Stimulated activated CD8-positive, alpha-beta memory T cell treated with anti-CD3 and anti-CD28 coated beads, Interleukin-7, amount 100 ng/mL, for 24 hours (primary cell): Measurements from ENCODE around the gene PIK3C2B.
"Not testable (repeated sequence)": the region's sequence is repeated elsewhere in the genome, so short reads cannot be mapped to it uniquely, and the experiment has no call there.

ENCODE experiments used
- DNase-seq: peaks from one replicate; pipeline ENCODE4 v3.0.0-alpha.2; 2020; ENCODE audit warnings: low read depth

Gene PIK3C2B, protein sequence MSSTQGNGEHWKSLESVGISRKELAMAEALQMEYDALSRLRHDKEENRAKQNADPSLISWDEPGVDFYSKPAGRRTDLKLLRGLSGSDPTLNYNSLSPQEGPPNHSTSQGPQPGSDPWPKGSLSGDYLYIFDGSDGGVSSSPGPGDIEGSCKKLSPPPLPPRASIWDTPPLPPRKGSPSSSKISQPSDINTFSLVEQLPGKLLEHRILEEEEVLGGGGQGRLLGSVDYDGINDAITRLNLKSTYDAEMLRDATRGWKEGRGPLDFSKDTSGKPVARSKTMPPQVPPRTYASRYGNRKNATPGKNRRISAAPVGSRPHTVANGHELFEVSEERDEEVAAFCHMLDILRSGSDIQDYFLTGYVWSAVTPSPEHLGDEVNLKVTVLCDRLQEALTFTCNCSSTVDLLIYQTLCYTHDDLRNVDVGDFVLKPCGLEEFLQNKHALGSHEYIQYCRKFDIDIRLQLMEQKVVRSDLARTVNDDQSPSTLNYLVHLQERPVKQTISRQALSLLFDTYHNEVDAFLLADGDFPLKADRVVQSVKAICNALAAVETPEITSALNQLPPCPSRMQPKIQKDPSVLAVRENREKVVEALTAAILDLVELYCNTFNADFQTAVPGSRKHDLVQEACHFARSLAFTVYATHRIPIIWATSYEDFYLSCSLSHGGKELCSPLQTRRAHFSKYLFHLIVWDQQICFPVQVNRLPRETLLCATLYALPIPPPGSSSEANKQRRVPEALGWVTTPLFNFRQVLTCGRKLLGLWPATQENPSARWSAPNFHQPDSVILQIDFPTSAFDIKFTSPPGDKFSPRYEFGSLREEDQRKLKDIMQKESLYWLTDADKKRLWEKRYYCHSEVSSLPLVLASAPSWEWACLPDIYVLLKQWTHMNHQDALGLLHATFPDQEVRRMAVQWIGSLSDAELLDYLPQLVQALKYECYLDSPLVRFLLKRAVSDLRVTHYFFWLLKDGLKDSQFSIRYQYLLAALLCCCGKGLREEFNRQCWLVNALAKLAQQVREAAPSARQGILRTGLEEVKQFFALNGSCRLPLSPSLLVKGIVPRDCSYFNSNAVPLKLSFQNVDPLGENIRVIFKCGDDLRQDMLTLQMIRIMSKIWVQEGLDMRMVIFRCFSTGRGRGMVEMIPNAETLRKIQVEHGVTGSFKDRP (N-terminal part only)

DNA sequence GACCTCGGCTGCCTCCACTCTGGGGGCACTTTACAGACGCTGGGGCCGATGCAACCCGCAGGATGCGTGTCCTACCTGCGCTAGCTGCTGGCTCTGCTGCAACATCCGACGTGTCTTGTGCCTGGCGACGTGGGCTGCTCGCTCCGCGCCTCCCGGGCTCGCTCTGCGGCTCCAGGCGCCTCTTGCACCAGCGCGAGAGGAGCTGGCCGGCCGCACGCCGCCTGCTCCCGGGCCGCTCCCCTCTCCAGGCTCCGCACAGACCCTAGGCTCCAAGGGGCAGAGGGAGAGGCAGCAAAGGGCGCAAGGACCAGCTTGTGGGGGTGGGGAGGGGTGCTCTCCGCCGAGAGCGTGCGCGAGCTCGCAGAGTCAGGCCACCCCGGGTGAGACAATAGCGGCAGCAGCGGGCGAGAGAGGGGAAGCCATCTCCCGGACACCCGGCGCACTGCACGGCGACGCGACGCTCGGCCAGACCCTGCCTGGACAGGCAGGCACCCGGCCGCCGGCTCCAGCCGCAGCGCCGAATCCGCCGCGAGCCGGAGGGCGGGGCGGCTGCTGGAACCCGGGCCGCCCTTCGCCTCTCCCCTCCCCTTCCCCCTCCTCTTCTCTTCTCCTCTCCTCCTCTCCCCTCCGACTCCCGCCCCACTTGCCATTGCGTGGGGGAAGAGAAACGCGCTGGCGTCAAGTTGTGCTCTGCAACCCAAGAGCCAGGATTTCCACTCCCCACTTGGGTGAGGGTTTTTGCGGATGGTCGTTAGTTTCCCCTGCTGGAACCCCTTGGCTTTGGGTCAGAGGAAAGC lies at the start of gene PIK3C2B:
Gene PIK3C2B (minus strand): TSS at position 525 of the 797 bp plus-strand sequence. CDS start 25,003 bp downstream, outside the sequence.
- peak; percentile 42 for DNase-seq

DNA sequence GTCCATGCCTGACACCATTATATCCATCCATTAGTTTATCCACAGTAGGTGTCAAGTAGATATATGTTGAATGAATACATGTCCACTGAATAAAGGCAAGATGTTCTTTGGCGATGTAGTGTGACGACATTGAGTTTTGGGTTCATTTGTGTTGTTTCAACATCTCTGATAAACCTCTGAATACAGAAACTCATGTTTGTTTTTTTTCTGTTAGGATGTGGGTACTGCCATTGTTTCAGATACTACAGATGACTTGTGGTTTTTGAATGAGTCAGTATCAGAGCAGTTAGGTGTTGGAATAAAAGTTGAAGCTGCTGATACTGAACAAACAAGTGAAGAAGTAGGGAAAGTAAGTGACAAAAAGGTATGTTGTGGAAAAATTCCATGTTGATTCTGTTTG lies 49.7 kb upstream of the PIK3C2B start:
- DNase-seq: no peak

DNA sequence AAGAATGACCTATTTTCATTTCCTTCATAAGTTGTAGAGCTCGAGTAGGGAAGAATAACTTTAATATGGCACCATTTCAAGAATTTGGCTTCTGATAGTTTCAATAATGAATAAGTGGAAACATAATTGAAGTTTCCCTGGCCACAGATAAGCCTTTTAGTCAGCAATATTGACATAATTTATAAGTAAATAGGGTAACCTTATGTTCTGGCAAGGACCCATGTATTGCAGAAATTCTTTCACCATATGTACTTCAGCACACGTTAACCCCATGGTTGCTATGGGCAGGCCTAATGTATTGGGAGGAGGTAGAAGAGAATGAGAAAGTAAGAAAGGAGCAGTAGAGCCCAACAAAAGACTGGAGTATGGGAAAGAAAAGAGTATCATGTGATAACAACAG lies 47.0 kb upstream of the PIK3C2B start:
- no peak for DNase-seq

DNA sequence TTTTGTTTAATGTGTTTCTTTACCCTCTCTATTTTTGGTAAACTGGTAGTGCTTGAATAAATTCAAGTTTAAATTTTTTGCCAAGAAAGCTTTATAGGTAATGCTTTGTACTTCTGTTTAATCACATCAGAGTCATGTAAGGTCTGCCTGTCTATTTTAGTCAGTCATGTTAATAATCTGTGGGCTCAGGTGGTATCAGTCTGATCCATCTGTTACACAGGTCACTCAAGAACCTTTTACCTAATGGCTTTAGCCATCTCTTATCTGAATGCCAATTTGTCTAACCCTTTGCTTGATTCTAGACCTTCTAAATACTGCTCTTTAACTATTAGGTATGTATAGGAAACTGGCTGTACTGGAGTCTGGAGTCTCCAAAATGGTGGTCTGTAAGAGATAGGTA lies 38.2 kb upstream of the PIK3C2B start:
- no peak for DNase-seq

DNA sequence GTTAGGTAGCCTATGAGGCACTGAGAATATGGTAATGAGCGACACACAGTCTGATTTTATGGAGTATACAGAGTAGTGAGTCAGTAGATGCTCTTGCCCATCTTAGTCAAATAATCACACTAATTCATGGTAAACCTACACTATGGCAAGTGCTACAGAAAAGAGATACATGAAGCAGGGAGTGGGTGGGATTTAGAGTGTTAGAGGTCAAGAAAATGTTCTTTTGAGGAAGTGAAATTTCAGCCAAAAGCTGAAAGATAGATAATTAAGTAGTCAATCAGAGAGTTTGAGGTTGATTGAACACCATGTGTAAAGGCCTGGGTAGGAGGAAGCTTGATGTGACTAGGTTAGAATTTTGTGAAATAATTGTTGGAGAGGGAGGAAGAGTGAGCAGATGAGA lies 36.3 kb upstream of the PIK3C2B start:
- no peak for DNase-seq

DNA sequence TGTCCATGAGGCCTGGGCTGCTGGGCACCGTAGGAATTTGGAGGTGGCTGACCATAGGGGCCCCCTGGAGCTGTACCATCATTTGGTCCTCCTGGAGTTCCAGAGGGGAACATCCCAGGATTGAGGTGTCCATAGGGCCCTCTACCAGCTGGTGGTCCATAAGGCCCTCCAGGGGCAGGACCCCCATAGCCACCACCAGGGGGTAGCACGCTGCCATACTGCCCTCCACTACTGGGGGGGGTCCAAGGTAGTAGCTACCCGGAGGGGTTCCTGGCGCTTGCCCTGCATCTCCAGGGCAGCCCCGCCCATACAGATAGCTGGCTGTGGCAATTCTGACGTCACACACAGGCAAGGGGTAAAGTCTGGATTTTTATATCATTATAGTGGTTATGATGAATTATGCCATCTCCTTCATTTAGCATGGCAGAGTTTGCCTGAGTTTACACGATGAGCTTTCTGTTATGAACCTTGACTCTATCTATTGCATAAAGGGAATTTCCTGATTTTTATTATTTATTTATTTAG lies 34.8 kb upstream of the PIK3C2B start:
- DNase-seq: no peak

DNA sequence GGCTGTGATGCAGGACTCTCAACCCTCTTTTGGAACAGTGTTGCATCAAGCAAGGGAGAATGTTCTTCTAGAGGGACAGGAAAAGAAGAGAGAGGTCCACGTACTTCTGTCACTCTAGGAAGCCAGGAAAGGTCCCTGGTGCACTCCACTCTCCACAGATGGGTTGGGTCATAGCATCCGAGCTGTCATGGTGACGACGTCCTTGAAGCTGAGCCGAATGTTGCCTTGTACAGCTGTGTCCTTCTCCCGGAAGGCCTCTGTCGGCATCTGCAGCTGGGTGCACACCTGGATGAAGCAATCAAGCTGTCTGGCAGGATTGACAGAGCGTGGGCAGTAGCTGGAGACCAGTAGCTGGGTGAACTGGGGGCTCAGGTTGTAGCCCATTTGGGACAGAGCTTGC lies 34.1 kb upstream of the PIK3C2B start:
- DNase-seq: no peak

DNA sequence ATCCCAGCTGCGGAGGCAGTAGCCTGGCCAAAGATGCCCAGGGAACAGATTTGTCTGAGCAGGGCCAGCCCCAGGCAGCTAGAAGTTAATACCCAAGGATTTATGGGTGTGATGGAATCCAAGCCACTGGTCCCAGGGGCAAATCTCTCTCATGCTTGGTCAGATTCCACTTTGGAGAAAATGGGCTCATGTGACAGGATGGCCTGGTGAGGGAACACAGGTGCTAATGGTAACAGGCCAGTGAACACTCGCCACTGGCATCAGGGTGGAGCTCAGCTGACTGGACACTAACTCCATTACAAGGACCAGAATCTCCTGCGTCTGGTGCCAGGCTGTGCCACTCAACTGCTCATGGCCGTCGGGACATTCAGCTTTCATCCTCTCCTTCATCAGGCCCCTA lies 33.6 kb upstream of the PIK3C2B start:
- DNase-seq: no peak

DNA sequence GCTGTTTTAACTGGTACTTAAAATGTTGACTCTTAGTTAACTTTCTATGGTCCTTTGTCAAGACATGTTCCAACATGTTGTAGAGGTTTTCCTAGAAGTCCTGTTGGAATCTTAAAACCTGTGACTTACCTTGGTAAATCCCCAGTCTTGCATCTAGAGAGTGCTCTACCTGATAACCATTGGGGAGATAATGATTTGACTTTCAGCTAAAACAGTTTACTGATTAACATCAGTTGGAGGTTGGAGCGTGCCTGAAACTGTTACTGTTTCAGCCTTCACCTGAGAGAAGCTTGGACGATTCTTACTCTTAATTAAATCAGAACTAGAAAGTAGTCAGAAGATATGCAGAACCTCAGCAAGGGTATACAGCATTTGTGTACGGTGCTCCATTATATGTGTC lies 30.4 kb upstream of the PIK3C2B start:
- no peak for DNase-seq

DNA sequence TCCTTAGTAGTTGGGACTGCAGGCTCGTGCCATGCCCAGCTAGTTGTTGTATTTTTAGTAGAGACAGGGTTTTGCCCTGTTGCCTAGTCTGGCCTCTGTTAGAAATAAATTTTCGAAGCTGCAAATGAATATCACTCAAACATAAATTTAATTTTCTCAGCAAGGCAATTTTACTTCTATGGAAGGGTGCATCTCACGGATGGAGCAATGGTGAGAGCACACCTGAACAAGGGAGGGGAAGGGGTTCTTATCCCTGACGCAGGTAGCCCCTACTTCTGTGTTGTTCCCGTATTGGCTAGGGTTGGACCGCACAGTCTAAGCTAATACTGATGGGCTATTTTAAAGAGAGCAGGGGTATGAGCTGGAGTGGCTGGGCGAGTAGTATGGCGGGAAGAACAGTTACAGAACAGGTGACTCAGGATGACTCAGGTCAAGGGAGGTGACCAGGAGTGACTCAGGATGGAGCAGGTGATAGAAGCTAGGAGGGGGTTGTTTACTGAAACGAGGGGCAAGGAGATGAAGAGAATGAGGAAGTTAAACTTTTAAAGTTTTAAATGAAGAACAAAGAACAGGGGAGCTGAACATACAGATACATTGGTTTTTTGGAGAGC lies 29.1 kb upstream of the PIK3C2B start:
- DNase-seq: no peak

DNA sequence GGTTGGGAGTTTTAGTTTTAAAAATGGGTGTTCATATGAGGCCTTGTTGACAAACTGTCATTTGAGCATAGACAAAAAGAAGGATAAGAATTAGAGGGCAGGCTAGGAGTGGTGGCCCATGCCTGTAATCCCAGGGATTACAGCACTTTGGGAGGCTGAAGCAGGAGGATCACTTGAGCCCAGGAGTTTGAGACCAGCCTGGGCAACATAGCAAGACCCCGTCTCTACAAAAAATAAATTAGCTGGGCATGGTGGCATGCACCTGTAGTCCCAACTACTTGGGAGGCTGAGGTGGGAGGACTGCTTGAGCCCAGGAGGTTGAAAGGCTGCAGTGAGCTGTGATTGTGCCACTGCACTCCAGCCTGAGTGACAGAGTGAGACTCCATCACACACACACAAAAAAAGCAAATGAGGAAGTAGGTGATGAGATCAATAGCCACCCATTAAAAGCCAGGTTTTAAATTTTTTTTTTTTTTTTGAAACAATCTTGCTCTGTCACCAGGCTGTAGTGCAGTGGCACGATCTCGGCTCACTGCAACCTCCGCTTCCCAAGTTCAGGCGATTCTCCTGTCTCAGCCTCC lies 27.4 kb upstream of the PIK3C2B start:
- DNase-seq: not testable (repeated sequence)

DNA sequence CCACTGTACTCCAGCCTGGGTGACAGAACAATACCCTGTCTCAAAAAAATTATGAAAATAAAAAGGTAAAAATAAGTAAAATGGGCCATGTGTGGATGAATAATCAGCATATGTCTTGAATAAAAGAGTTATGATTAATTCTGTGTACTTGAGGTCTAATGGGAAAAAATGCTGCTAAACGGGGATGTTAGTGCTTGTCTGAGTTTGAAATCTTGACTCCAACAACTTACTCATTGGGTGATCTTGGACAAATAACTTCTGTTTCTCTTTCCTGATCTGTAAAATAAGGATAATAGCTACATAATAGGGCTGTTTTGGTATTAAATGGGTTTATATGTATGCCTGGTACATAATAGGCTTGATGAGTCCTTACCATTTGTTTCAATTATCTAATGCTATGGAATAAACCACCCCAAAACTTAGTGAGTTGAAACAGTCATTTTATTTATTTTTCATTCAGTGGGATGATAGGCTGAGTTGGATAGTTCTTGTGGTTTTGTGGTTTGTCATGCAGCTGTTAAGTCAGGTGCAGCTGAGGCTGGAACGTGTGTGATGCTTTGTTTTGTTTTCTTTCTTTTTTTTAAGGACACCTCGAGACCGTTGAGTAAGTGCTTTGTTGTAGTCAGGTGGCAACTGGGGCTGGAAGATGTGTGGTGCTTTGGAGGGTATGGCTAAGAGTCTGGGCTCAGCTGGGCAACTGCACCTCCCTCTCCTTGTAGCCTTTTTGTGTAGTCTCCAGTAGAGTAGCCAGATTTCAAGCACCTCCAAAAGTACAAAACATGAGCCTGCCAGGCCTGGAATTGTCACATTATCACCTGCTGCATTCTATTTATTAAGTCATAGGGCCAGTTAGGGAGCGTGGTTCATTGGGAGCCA lies 26.5 kb upstream of the PIK3C2B start:
- DNase-seq: no peak

DNA sequence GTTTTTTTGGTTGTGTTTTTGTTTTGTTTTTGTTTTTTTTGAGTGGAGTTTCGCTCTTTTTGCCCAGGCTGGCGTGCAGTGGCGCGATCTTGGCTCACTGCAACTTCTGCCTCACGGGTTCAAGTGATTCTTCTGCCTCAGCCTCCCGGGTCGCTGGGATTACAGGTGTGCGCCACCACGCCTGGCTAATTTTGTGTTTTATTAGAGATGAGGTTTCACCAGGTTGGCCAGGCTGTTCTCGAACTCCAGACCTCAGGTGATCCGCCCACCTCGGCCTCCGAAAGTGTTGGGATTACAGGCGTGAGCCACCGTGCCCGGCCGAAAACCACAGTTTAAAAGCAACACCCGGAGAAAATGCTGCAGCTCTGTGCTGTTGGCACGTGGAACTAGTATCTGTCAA lies 22.8 kb upstream of the PIK3C2B start:
- not testable (repeated sequence) for DNase-seq

DNA sequence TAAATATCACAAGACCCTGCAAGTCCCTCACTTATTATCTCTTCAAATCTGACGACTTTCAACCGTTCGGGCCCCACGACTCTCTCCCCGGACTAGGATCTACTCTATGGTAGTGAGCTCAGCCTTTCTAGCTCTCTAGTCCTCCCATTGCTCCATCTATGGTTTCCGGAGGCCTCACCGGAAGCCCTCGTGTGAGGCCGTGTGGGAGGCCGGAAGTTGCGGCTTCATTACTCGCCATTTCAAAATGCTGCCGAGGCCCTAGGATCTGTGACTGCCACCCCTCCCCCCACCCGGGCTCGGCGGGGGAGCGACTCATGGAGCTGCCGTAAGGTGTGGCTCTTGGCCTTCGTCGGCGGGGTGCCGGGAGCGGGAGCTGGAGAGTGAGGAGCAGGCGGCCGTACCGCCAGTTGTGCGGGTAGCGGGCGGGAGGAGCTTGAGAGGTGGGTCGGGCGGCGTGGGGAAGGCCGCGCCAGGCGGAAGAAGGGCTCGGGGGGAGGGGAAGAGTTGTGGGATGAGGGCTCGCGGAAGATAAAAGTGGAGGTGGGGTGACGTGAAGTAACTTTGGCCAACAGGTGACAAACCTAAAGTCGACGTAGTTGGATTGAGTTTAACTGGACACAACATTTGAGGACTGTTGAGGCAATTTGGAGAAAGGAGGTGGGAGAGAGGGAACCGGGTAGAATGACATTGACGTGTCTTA lies 21.7 kb upstream of the PIK3C2B start, which contains the start of gene MDM4:
Gene MDM4 (plus strand): TSS at position 227 of the 700 bp plus-strand sequence. CDS start 9,113 bp downstream, outside the sequence.
- peak; percentile 82 for DNase-seq

DNA sequence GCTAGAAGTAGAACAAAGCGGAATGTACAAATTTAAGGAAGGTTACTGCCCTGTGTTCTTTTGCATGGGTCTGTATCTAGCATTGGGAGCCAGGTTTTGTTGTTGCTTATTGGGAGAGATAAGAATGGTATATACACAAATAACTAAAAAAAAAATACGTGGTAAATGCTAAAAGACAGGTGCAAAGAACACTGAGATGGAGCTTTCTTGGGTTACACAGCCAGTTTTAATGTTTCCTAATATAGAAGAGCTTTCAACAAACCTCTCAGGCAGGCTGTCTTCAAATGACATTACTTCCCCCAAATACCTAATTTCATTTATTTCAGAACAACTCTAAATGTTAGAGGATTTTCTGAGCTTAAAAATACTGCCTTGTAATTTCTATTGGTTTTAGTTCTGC lies 20.2 kb upstream of the PIK3C2B start:
- DNase-seq: no peak

DNA sequence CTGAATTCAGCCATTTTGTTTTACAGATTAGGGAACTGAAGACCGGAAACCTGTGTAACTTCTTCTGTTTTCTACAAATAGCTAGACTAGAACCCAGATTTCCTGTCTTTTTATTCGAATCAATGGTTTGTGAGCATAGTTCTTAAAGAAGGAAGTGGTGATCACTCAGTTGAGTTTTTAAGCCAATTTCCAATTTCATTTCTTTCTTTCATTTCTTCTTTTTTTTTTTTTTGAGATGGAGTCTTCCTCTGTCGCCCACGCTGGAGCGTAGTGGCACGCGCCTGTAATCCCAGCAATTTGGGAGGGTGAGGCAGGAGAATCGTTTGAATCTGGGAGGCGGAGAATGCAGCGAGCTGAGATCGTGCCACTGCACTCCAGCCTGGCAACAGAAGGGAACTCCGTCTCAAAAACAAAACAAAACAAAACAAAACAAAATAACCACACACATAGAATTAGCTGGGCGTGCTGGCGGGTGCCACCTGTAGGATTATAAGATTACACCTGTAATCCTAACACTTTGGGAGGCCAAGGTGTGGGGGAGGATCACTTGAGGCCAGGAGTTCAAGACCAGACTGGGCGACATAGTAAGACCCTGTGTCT lies 18.6 kb upstream of the PIK3C2B start:
- DNase-seq: no peak

DNA sequence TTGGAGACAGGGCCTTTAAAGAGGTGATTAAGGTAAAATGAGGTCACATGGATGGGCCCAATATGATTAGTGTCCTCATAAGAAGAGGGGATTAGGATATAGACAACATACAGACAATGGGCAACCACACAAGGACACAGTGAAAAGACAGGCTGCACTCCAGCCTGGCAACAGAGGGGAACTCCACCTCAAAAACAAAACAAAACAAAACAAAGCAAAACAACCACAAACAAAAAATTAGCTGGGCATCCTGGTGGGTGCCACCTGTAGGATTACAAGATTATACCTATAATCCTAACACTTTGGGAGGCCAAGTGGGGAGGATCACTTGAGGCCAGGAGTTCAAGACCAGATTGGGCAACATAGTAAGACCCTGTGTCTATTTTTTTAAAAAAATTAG lies 16.8 kb upstream of the PIK3C2B start:
- no peak for DNase-seq

DNA sequence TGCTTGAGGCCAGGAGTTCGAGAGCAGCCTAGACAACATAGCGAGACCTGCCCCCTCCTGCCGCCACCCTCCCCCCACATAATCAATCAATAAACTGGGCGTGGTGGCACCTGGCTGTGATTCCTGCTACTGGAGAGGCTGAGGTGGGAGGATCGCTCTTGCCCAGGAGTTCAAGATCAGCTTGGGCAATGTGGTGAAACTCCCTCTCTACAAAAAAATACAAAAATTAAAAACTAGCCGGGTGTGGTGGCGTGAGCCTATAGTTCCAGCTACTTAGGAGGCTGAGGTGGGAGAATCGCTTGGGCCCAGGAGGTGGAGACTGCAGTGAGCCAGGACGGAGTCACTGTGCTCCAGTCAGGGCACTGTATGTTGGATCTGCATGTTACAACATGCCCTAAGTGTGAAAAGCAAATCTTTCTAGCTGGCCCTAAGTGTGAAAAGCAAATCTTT lies 14.6 kb upstream of the PIK3C2B start:
- no peak for DNase-seq
